GM18499 (cell line): ENCODE results near the gene CRYBA4.
A peak's percentile ranks its signal among the peaks of the same experiment; 100 is the strongest.

Source experiments
- ATAC-seq: cut with Tn5 transposase; IDR thresholded peaks from one replicate; pipeline ENCODE4 v1.9.1; 2021; ENCODE audit warnings: moderate number of reproducible peaks; ENCODE audit not compliant: insufficient read depth, unreplicated experiment

Gene CRYBA4

GRCh38 chr22:26658161-26658560 lies 36.4 kb downstream of the CRYBA4 start:
- no peak for ATAC-seq

GRCh38 chr22:26658671-26659478 lies 37.1 kb downstream of the CRYBA4 start:
- ATAC-seq, result peak; percentile 66

GRCh38 chr22:26660356-26660755 lies 38.6 kb downstream of the CRYBA4 start:
- ATAC-seq, result no peak

GRCh38 chr22:26660961-26661578 lies 39.3 kb downstream of the CRYBA4 start:
- ATAC-seq, result no peak

GRCh38 chr22:26662160-26662559 lies 40.4 kb downstream of the CRYBA4 start:
- ATAC-seq, result no peak

GRCh38 chr22:26663374-26663923 lies 41.7 kb downstream of the CRYBA4 start:
- ATAC-seq, result no peak

- ATAC-seq, result no peak
Observed at GRCh38 chr22:26665813-26666231, 44.1 kb downstream of the CRYBA4 start.

GRCh38 chr22:26667140-26667539 lies 45.4 kb downstream of the CRYBA4 start:
- ATAC-seq, result no peak

GRCh38 chr22:26669060-26669481 lies 47.3 kb downstream of the CRYBA4 start:
- no peak for ATAC-seq

- ATAC-seq, result no peak
Observed at GRCh38 chr22:26670459-26670858, 48.7 kb downstream of the CRYBA4 start.

GRCh38 chr22:26671317-26672059 lies 49.7 kb downstream of the CRYBA4 start:
- ATAC-seq, result no peak

- ATAC-seq, result no peak
Observed at GRCh38 chr22:26672060-26672471, 50.3 kb downstream of the CRYBA4 start.

- ATAC-seq, result no peak
Observed at GRCh38 chr22:26672590-26673468, 51.1 kb downstream of the CRYBA4 start.

- no peak for ATAC-seq
Observed at GRCh38 chr22:26673486-26673885, 51.7 kb downstream of the CRYBA4 start.

- no peak for ATAC-seq
Observed at GRCh38 chr22:26674211-26675190, 52.7 kb downstream of the CRYBA4 start.

- no peak for ATAC-seq
Observed at GRCh38 chr22:26675687-26676268, 54.0 kb downstream of the CRYBA4 start.

- ATAC-seq, result no peak
Observed at GRCh38 chr22:26677217-26677616, 55.5 kb downstream of the CRYBA4 start.

GRCh38 chr22:26679003-26679629 lies 57.4 kb downstream of the CRYBA4 start:
- ATAC-seq, result no peak
